ENCODE data around the gene STX7.

STX7 gene

GRCh38 chr6:132410830-132411229 lies 102.1 kb downstream of the STX7 start:
- DNase-seq, result no peak

- no peak for DNase-seq
These were observed 107.6 kb downstream of the STX7 start for GRCh38 chr6:132405143-132405915.

DNA sequence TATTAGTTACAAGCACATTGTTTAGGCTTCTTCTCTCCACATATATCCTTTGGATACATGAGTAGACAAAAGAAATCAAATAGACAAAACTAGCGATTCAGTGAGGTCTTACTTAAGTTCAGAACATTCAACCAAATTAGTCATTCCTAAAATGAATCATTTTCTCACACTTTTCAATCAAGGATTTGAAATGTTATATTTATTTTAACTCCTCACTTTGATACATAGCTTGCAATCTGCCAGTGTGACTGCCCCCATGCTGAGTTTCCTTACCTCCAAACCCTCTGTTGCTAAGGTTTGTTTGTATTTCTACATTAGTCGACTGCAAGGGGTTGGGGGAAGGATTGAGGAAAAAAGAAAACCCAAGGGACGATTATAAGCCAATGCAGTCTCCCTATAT lies 108.2 kb downstream of the STX7 start:
- no peak for DNase-seq

DNA sequence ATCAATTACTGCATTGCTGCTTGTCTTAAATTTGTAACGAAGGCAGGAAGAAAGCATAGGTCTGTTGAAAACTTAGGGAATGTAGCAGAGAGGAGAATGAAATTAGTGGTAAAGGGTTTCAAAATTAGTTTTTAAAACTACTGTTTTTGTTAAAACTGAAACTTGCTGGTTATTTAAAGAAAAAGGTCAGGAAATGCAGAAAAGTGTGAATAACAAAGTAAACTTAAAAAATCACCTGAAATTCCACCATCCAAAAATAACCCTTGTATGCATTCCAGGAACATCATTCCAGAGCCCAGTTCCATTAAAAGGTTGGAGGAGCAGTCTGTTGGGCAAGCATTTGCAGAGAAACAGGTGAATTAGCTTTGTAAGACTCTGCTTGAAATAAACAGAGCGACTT lies 108.6 kb downstream of the STX7 start:
- no peak for DNase-seq

- DNase-seq, result no peak
These were observed 111.2 kb downstream of the STX7 start for GRCh38 chr6:132401618-132402285.

DNA sequence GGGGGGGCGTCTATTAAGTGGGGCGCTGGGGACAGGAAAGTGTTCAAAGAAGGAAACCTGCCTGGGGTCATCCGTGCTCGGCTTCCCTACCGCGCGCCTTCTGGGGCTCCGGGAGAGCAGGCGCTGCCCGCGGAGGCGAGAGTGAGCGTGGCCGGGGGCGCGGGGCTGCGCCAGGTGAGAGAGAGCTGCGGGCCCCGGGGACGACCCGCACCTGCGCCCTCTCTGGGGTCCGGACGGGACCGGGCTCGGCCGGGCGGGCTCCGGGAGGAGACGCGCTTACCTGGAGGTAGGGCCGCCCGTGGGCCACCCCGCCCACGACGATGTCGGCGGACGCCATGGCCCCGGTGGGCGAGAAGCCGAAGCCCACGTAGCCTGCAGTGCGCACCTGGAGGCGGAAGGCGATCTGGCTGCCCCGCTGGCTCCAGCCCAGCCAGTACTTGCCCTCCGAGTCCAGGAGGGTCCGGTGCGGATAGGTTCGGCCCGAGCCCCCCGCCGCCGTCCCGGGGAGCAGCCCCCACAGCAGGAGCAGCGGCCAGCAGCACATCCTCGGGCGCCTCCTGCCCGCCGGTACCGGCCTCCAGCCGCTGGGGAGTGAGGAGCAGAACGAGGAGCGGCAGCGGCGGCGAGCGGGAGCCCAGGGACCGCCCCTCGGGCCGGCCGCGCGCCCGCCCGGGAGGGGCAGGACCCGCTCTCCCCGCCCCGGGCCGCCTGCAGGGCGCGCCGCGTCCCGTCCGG lies 111.9 kb downstream of the STX7 start, which contains the start of gene MOXD1:
TSS of gene MOXD1 (minus strand) at position 593 of the 735 bp plus-strand sequence. CDS start at position 544, 49 bp downstream.
- DNase-seq, result no peak

DNA sequence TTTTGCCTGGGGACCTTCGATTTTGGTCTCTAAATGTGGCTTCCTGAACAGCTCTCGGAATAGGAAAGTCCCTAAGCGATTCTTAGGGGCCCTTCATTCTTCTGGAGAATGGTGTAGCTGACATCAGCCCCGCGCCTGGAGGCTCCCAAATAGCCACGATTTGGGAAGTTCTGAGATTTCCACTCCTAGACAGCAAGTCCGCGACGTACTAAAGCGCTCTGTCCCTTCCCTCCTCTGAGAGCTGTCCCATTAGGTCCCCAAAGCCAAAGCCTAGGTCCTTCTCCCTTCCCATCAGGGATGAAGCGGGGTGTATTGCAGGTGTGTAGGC lies 112.4 kb downstream of the STX7 start:
- no peak for DNase-seq

DNA sequence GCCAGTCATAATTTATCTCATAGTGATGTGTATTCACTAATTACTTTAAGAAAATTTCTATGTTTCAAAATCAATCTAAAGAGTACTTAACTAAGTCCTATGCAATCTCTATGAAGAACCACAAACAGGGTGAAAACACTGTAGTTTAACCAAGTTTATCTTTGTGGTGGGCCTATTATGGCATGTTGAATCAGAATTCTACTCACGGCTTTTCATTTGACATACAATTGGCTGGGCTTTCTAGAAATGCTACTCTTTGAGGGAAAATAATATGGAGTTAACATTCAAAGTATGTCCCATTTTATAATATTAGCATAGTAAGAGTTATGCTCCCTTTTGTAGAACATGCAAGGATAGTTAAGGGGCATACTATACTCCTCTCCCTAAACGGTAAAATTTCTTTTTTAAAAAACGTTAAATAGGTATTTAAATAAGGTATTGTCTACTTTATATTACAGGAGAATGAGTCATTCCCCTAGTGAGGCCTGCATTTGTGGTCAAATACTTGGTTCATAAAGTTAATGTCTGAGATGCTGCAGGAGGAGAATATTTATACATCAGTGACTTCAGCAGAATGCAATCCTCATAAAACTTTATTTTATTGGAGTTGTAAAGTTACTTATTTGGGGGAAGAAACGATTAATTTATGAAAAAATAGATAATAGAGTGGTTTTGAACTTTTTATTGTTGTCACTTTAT lies 113.4 kb downstream of the STX7 start:
- DNase-seq, result no peak

Measured in CD4-positive, alpha-beta T cell treated with Interferon alpha-2 for 1 hour (primary cell).